Right lung (tissue), 10 donors: ENCODE results near the gene PTPN4. TPM values are rescaled to one million over a fixed set of nuclear protein-coding genes. Genes with fewer than 3 reads are reported as not detected.

Experiments
- DNase-seq, 2 donors: peaks; one replicate each; pipeline ENCODE4 v3.0.0-alpha.2; 2013
- long read RNA-seq, 8 donors: transcript quantifications; one replicate each; lab custom pipeline, GENCODE V29; 2026
- polyA plus RNA-seq, 5 donors: library from polyadenylated mRNA; unstranded; fragments of 120-200 nt; gene quantifications; one replicate each; pipeline versions ENCODE4 v1.2.1 to v1.2.3, GENCODE V29; 2013; ENCODE audit warnings: inconsistent platforms in 1 of 5, low replicate concordance in 1 of 5; ENCODE audit not compliant: insufficient read length in 5 of 5, insufficient read depth in 1 of 5

Gene PTPN4, protein sequence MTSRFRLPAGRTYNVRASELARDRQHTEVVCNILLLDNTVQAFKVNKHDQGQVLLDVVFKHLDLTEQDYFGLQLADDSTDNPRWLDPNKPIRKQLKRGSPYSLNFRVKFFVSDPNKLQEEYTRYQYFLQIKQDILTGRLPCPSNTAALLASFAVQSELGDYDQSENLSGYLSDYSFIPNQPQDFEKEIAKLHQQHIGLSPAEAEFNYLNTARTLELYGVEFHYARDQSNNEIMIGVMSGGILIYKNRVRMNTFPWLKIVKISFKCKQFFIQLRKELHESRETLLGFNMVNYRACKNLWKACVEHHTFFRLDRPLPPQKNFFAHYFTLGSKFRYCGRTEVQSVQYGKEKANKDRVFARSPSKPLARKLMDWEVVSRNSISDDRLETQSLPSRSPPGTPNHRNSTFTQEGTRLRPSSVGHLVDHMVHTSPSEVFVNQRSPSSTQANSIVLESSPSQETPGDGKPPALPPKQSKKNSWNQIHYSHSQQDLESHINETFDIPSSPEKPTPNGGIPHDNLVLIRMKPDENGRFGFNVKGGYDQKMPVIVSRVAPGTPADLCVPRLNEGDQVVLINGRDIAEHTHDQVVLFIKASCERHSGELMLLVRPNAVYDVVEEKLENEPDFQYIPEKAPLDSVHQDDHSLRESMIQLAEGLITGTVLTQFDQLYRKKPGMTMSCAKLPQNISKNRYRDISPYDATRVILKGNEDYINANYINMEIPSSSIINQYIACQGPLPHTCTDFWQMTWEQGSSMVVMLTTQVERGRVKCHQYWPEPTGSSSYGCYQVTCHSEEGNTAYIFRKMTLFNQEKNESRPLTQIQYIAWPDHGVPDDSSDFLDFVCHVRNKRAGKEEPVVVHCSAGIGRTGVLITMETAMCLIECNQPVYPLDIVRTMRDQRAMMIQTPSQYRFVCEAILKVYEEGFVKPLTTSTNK
- polyA plus RNA-seq: 10 to 100 TPM; 15.4 to 32.3 (median 25.8) TPM
- long read RNA-seq, donor 1, full-length matches to known transcripts: 1 of 1 reads
- long read RNA-seq, donor 1, partial matches to known transcripts: 0 of 1 reads
- long read RNA-seq, donor 1, other reads (novel, unspliced or antisense): 0 of 1 reads
- long read RNA-seq, donor 2: 0 reads
- long read RNA-seq, donor 3, full-length matches to known transcripts: 1 of 1 reads
- long read RNA-seq, donor 3, partial matches to known transcripts: 0 of 1 reads
- long read RNA-seq, donor 3, other reads (novel, unspliced or antisense): 0 of 1 reads
- long read RNA-seq, donor 4: 0 reads
- long read RNA-seq, donor 5, full-length matches to known transcripts: 1 of 1 reads
- long read RNA-seq, donor 5, partial matches to known transcripts: 0 of 1 reads
- long read RNA-seq, donor 5, other reads (novel, unspliced or antisense): 0 of 1 reads
- long read RNA-seq, donor 6: 0 reads
- long read RNA-seq, donor 7, full-length matches to known transcripts: 1 of 1 reads
- long read RNA-seq, donor 7, partial matches to known transcripts: 0 of 1 reads
- long read RNA-seq, donor 7, other reads (novel, unspliced or antisense): 0 of 1 reads
- long read RNA-seq, donor 8: 0 reads

DNA sequence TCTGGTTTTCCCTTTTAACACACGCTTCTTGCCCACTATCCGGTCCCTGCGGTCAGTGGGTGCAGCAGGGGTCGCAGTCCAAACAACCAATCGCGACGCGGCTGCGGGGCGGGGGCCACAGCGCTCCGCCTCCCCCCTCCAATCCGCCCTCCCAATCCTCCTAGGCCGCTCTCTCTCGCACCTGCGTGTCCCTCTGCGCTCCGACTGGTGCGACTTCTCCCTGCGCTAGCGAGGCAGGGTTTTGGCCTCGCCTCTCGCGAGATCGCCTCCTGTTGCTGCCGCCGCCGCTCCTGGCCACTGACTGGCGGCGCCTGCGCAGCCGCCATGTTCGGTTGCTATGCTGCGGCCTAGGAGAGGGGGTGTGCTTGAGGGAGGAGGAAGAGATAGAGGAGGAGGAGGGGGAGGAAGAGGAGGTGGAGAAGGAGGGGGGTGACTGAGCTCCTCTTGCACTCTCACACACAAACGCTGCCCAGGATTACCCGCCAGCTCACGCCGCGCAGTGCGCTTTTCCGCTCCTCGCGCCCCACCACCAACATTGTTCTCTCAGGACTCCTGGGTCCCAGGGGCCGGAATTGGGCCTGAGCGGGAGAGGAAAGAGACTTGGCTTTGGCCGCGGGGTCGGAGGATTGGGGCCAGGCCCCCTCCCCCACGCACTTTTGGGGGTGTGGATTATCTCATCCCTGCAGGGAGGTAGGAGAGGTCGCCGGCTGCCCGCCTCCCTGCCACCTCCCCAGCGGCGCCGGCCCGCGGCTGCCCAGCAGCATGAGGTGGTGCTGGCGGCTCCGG, at the start of gene PTPN4:
Gene PTPN4, plus strand, starts transcription at position 472 of the 786 bp plus-strand sequence. CDS start 49,932 bp downstream, outside the sequence.
- DNase-seq: peak; percentile 95 to 96

DNA sequence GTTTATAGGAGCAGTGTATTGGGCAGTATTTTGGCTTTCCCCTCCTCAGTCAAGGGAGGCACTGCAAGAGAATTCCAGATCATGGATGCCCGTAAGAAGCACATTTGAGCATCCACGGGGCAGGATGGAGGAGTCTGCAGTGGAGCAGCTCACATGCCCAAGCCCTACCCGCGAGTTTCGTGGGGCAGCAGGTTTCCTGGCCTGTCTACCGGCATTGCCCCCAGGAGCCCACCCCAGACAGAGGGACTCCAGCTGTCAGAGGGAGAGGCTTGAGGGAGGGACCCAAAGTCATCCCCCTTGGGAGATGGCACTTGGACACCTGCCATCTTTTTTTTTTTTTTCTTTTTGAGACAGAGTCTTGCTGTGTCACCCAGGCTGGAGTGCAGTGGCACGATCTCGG, 49.4 kb upstream of the PTPN4 start:
- DNase-seq: no peak

DNA sequence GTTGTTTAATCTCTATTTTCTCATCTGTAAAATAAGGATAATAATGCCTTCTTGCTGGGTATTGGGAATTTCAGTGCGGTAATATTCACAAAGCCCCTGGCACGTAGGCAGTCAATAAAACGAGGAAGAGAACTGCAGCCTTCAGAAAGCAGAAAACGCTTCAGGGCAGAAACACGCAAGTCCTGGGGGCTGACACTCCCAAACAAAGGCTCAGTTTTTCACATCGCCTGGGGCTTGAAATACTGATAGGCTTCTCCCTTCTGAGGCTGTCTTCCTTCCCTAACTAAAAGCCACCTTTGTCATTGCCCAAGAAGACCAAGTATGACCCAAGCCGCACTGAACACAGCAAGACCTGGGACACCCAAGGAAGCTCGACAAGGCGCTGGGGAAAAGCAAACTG, 48.4 kb upstream of the PTPN4 start:
- DNase-seq: no peak

DNA sequence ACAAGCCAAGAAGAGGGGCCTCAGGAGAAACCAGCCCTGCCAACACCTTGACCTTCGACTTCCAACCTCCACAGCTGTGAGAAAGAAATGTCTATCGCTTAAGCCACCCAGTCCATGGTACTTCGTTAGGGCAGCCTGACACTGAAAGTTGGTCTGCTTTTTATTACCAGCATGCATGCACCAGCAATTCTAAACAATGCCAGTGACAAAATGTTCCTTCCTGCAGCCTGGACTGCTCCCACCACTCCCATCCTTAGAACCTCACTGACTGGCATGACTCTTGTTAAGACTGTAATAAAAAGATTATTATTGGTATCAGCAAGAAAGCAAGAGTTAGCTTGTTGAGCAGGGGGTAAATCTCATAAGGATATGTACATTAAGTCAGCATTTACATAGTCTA, 47.2 kb upstream of the PTPN4 start:
- DNase-seq: no peak

DNA sequence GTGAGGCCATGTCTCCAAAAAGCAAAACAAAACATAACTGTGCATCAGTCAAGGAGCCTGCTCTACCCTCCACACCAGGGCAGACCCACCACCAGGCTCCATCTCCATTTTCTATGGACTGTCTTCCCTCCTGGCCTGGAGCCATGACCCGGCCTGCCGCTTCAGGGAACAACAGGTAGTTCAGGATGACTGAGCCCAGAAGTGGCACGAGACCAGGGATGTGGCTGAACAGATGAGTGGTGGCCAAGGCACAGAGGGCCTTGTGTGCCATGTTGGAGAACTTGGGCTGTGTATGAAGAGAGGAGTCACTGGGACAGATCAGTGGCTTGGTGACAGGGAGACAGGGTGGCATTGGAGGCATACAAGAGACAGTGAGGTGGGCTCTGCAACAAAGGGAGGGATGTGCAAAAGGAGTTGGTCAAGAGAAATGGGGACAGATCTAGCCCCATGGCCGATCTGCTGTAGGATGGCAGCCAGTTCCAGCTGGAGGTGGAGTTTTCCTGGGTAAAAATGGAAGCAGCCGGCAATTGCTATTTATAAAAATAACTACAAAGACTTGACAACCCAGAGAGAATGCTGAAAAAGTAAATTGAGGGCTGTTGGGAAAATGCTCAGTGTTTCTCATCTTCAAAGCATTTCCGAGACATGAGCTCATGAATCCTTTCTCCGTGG, 45.8 kb upstream of the PTPN4 start:
- DNase-seq: no peak

DNA sequence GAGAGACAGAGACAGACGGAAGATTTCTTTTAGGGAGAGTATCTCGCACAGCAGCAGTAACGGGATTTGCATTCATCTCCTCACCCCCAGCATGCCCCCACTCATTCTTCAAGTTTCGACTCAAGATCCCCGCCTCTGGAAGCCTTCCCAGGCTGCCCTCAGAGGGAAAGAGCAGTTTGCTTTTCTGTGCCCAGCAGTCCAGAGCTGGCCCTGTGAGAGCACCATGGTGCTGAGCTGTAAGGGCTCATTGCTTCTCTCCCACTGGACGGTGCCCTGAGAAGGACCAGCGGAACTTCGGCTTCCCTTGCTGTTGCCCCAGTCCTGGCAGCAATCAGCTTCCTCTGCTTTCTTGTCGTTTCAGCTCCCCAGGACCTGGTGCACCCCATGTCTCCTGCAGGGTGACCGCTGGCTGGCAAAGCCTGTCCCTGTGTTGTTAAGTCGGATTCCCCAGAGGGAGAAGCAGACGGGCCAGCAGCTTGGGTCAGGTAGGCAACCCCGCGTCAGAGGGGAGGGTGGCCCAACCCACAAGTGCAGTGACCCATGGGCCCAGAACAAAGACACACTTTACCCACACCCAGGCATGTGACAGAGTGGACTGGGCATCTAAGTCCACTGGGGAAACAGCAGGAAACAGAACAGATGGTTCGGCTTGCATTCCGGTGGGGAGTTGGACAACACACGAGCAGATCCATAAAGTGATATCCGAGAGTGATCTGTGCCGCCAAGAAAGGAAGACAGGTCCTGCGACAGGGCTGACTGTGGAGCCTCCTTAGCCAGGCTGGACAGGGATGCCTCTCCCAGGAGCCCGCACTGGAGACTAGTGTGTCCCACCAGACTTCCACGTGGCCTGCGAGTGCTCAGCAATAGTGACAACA, 44.1 kb upstream of the PTPN4 start:
- no peak for DNase-seq

DNA sequence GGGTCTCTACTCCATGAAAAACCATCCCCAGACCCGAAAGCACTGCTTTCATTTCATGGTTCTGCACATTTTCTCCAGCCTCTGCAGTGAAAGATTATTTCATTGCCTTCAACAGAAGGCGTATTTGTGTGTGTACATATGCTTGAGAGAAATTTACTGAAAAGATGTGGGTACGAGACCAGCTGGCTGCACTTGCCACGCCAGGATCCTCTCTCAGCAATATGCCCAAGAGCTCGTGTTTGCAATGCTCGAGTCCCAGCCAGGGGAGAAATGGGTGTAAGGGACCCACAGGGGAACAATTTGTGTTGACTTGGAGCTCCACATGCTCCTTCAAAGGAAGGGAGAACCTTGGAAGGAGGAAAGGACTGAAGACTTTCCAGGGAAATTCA, 43.4 kb upstream of the PTPN4 start:
- DNase-seq: no peak

DNA sequence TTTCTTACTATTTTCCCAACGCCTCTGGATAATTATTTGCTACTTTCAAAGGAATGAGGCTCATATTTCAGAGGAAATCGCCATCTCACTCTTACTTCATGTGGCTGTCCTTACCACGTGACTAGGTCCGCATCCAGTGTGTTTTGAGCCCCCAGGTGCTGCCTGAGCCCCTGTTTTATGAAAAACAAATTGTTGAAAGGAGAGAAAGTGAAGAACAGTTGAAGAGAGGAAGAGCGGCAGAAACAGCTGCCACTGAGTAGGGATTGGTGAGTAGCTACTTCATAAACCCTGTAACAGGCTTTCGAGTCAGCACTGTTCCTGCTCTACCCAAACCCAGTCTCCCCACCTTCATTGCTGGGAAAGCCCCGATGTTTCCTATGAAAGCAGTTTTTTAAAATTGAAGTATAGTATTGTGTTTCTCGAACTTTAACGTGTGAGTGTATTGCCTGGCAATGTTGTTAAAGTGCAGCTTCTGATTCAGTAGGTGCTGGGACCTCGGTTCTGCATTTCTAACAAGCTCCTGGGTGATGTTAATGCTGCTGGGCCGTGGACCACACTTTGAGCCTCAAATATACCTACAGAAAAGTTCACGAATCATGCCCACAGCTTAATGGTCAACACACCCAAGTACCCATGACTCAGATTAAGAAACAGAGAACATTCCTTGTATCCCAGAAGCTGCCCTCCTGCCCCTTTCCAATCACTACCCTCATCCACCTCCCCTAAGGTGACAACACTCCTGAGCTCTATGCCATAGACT, 41.0 kb upstream of the PTPN4 start:
- DNase-seq: no peak

DNA sequence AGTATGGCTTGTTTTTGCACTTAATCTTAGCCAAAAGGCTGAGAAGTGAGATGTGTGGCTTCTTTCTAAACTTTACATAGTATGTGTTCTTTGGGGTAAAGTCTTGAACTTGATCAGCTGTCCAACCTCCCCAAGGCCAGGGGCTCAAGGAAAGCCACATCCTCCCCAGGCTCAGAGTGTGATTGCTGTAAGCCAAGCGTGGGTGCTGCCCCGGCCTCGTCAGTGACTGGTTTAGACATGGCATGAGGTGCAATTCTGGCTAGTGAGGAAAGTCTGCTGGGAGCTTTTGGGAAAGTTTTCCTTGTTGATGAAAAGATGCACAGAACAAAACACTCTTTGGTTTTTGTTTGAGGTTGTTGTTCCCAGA, 40.5 kb upstream of the PTPN4 start:
- DNase-seq: no peak

DNA sequence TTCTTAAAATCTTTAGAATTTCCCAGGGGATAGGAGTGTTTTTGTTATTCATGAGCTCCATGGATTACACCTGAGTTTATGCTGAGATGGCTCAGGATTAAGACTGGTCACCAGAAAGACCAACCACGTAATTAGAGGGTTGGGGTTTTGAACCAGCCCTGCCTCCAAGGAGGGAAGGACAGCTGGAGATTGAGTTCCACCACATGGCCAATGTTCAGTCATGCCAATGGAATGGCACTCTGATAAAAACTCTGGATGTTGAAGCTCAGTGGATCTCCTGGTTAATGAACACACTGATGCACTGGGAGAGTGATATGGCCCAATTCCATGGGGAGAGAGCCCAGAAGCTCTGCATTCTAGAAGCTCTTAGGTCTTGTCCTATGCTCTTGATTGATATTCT, 38.7 kb upstream of the PTPN4 start:
- DNase-seq: no peak

DNA sequence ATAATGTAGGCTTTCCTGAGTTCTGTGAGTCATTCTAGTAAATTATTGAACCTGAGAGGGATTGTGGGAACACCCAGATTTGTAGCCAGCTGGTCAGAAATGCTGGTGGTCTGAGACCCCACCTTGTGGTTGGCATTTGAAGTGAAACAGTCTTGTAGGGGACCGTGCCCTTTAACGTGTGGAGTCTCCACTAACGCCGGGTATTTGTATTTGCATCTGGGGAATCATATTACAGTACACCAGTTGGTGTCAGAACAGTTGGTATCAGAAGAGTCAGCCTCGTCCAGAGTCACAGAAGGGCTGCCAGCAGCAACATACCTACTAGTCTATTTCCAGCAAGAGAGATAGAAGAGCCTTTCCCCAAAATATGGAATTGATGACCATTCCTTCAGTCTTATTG, 38.3 kb upstream of the PTPN4 start:
- DNase-seq: no peak

DNA sequence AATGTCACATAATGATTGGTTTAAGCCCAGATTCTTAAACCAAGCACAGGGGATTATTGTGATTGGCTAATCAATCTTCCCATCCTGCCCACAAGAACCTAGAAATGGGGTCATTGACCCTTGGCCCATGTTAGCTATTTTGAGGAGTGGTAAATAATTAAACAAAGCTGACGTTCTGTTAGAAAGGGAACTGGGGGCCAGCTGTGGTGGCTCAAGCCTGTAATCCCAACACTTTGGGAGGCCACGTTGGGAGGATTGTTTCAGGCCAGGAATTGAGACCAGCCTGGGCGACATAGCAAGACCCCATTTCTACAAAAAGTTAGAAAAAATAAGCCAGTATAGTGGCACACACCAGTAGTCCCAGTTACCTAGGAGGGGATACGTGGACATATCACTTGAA, 37.8 kb upstream of the PTPN4 start:
- DNase-seq: no peak

DNA sequence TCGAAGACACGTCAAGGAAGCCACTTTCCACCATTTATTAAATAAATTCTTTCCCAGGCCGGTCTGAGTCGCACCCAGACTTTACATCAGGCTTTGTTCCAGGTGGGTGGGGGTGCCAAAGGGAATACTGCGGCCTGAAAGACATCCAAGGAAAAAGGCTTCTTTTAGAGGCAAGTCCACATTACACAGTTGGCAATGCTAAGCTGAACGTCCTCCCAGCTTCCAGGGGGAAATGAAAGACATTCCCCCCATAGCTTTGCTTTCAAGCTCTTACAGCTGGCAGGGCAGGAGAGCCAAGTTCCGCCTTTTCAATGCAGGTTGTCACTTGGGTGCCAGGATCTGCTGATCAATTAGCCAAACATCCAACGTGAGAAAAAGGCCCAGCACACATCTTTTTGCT, 36.5 kb upstream of the PTPN4 start:
- no peak for DNase-seq

DNA sequence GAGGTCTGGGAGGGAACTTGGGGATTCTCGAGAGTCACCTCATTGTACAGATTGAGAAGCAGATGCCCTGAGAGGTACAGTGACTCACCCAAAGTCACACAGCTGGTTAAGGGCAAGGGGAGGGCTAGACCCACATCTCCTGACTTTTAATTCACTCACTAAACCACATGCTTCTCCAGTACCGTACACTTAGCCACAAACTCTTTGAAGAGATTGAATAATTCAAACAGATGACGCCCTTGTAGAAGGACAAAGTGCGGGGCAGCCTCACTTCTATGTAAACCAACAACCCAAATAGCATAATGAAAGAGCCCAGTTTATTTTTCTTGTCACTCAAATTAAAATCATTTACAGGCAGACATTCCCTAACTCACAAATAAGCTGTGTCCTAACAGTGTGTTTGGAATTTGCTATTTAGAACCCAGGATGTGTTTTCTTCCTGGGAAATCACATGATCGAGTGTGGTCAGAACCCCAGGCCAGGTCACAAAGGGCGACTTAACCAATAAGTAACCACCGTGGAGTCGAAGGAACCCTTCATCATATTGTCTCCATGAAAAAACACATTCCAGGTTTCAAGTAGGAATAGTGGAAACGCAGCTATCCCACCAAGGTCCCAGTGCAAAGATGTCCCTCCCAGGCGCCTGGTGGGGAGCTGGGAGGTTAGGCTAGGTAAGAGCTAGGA, 35.8 kb upstream of the PTPN4 start:
- DNase-seq: no peak

DNA sequence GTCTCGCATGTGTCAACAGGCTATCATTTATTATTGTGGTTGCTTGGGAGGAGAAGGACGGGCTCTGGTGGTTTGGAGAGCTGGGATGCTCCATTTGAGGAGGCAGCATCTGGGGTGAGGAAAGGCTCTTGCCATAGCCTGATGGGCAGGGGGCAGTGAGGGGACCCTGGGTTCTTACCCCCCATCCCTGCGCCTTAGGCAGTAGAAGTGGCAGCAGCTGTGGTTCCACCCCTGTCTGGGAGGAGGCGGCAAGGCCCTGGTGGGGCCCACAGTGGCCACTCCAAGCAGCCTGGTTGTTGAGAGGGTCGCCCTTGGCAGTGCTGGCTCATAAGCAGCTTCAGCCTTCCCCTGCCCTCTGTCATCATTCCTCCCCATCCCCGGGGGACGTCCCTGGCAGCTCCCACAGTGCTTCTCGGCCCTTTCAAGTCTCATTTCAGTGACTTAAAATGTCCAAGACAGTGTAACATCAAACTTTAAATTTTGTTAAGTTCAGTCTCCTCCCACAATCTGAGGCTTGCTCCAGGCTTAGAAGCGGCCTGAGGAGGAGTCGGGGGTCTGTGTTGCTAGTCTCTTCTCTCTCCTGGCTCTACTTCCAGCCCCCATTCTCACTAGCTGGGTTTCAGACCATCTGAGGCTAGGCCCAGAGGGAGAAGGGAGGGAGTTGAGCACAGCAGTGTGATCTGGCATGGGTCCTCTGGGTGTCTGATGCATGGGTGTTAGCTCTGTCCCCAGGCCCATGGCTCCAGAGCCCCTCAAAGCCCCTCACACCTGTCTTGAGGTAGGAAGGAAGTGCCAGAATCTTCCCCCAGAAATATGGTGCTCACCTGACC, 34.9 kb upstream of the PTPN4 start:
- DNase-seq: no peak

DNA sequence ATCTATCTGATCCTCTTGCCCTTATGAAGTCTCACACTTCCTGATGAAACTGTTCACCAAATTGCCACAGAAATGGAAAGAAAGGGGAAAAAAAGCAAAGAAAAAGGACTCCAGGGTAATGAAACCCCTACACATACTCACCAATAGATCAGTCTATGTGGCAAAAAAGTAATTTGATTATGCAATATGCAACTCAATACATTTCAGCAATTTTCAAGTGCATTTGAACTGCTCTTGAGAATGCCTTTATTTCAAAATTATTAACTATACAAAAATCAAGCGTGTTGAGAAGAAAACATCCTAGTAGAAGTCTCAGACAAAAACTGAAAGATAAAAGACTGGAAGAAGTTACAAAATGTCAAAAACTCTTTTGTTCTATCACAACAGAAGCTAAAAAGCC, 32.2 kb upstream of the PTPN4 start:
- DNase-seq: no peak

DNA sequence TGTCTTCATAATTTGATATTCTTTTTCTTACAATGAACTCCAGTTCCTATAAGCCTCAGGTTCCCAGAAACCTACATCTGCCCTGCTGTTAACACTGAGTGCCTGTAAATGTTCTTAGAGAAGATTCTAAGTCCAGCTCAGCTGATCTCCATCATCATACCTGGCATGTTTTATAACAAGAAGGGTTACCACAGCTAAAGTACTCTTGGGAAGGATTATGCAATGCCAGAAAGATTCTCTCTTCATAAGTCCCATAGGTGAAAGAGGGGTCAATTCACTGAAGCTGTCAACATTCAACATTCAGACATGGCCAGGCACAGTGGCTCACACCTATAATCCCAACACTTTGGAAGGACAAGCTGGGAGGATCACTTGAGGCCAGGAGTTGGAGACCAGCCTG, 31.3 kb upstream of the PTPN4 start:
- DNase-seq: no peak
